Hepatocyte (in vitro differentiated cells): Measurements from ENCODE around the gene POU2F1.

ENCODE experiments used
- CTCF ChIP-seq: fragments of 200-600 bp; sonication (generic); IDR thresholded peaks from 2 replicates; pipeline ENCODE4 v1.5.1; 2016; ENCODE audit warnings: antibody characterized with exemption, mild to moderate bottlenecking; ENCODE audit not compliant: poor library complexity
- EZH2 ChIP-seq: fragments of 200-600 bp; sonication (generic); IDR thresholded peaks from 2 replicates; pipeline ENCODE4 v1.6.1; 2016; ENCODE audit warnings: antibody characterized with exemption, mild to moderate bottlenecking, borderline replicate concordance

- no peak for TF ChIP-seq CTCF
- TF ChIP-seq EZH2, result no peak
Observed at GRCh38 chr1:167325151-167325550, 104.5 kb downstream of the POU2F1 start.
